COR-L47 (cell line): ENCODE measurements around the gene KDM4C.
A peak's percentile ranks its signal among the peaks of the same experiment; 100 is the strongest.
"Not testable (repeated sequence)": the region's sequence is repeated elsewhere in the genome, so short reads cannot be mapped to it uniquely, and the experiment has no call there.

ENCODE experiments used
- DNase-seq: peaks from one replicate; lab custom pipeline; 2025; lab: John Stamatoyannopoulos, UW

The KDM4C gene

DNA sequence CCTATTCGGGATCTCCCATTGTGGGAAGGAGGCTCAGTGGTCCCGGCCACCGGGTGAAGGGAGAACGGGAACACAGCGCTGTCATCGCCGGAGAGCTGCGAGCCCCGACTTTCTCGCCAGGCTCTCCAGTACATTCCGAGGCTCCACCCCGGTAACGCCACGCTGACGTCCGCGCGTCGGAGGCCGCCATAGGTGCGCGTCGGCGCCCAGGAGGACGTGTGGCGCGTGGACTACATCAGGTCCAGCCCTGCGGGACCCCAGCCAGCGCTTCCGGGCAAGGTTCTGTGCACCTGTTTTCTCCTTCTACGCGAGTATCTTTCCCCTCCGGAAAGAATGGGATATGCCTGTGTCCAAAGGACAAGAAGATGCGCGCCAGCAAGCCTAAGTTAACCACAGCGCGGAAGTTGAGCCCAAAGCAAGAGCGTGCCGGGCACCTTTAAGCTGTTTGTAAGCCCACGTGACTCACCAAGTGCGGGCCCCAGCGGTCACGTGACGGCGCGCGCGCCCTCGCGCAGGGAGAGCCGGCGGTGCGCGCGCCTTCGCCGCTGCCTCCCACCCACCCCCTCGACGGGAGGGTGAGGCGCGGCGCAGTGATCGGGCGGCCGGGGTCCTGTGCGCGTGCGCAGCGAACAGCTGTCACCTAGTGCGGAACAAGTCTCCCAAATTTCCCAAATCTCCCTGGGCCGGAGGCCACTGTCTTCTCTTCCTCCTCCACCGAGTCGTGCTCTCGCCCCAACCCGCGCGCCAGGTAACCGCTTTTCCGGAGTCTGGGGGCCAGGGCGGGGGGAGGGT lies at the start of gene KDM4C:
TSS of gene KDM4C (plus strand) at position 518 of the 792 bp plus-strand sequence. CDS start 35,016 bp downstream, outside the sequence.
- DNase-seq: peak; percentile 94

- DNase-seq: no peak
These were observed 49.0 kb upstream of the KDM4C start for GRCh38 chr9:6708732-6709131.

DNA sequence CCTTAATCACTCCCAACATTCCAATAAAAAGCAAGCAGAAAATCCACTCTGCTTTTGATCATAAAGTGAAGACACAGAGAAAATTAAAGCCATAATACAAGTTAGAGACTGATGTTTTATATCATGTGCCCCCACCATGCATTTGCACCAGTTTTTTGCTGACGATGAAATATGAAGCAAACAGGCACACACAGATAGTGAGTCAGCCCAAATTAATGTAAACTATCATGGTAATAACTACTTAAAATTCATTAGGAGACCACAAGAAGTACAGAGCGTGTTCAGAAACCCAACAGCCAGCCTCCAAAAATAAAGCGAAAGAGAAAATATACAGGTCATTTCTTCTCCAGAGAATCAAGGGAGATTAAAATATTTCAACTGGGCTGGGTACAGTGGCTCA lies 46.4 kb upstream of the KDM4C start:
- DNase-seq: no peak

GRCh38 chr9:6712041-6712440 lies 45.7 kb upstream of the KDM4C start:
- DNase-seq: no peak

GRCh38 chr9:6714176-6714575 lies 43.6 kb upstream of the KDM4C start:
- no peak for DNase-seq

DNA sequence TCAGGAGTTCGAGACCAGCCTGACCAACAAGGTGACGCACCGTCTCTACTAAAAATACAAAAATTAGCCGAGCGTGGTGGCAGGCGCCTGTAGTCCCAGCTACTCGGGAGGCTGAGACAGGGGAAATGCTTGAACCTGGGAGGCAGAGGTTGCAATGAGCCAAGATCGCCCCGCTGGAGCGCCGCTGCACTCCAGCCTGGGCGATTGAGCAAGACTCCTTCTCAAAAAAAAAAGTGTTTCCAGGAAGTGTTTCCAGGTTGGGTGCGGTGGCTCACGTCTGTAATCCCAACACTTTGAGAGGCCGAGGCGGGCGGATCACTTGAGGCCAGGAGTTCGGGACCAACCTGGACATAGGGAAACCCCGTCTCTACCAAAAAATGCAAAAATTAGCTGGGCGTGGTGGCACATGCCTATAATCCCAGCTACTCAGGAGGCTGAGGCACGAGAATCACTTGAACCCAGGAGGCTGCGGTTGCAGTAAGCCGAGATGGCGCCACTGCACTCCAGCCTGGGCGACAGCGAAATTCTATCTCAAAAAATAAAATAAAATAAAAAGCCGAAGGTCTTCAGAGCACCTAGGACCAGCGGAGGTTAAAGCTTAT lies 42.5 kb upstream of the KDM4C start:
- not testable (repeated sequence) for DNase-seq

- DNase-seq: peak; percentile 71
These were observed 41.8 kb upstream of the KDM4C start for GRCh38 chr9:6715755-6716643.

GRCh38 chr9:6716766-6717165 lies 41.0 kb upstream of the KDM4C start:
- DNase-seq: no peak

DNA sequence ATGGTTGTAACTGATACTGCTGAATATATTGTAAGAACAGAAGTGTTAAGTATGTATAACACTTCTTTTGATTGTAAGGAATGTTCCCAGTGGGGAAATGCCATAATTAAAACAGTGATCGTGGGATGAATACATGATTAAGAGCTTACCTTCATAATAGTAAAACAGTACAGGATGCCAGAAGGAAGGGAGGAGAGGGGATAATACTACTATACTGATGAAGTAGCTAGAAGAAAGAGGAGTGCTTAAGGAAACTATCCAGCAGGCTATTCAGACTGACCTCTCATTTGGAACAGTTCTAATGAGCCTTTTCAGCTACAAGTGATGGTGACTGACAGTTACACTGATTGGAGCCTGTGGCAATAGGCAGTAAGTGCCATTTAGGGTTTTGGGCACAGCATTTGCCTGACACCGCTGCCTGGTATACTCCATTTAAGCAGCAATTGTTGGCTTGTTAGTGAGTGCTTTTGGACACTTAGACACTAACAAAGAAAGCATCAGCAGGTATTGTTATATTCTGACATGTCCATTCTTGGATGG lies 33.8 kb upstream of the KDM4C start:
- DNase-seq: no peak

DNA sequence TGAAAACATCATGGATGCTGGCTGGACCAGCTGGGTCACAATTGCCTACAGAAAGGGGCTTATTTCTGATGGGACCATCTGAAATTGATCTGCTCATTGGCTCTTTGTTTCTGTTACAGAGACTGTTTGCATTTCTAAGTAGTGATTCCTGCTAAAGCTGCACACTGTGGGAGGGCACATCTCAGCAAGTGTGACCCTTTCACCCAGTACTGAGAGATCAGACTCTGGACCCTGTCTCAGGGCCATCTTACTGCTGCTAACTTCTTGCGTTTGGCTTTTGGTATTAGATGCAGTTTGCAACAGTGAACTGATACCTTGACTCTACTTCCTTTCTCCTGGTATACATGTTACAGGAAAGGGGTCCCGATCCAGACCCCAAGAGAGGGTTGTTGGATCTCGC lies 24.5 kb upstream of the KDM4C start:
- no peak for DNase-seq

- DNase-seq: no peak
These were observed 23.9 kb upstream of the KDM4C start for GRCh38 chr9:6733831-6734230.

DNA sequence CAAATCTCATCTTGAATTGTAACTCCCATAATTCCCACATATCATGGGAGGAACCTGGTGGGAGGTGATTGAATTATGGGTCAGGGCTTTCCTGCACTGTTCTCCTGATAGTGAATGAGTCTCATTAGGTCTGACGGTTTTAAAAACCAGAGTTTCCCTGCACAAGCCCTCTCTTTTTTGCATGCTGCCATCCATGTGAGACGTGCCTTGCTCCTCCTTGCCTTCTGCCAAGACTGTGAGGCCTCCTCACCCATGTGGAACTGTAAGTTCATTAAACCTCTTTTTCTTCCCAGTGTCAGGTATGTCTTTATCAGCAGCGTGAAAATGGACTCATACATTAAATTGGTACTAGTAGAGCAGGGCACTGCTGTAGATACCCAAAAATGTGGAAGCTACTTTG lies 22.4 kb upstream of the KDM4C start:
- no peak for DNase-seq

DNA sequence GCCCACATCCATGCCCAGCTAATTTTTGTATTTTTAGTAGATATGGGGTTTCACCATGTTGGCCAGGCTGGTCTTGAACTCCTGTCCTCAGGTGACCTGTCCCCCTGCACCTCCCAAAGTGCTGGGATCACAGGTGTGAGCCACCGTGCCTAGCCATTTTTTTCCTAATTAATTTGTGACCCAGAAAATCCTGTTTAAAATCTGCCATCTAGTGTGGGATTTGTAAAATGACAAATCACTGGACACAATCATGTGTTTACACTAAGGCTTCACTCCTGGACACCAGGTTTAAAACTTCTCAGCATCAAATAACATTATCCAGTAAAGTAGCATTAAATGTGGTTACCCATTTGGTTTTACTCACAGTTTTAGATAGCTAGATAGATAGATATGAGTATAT lies 18.6 kb upstream of the KDM4C start:
- DNase-seq: peak; percentile 9

- not testable (repeated sequence) for DNase-seq
These were observed 8.9 kb upstream of the KDM4C start for GRCh38 chr9:6748861-6749260.

DNA sequence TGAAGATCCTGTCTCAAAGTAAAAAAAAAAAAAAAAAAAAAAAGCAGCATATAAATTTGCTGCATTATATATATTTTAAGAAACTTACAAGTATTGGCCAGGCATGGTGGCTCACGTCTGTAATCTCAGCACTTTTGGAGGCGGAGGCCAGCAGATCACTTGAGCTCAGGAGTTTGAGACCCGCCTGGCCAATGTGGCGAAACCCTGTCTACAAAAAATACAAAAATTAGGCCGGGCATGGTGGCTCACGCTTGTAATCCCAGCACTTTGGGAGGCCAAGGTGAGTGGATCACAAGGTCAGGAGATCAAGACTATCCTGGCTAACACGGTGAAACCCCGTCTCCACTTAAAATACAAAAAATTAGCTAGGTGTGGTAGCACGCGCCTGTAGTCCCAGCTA lies 2.9 kb upstream of the KDM4C start:
- not testable (repeated sequence) for DNase-seq

GRCh38 chr9:6757132-6757455 lies 679 bp upstream of the KDM4C start:
- peak; percentile 46 for DNase-seq

GRCh38 chr9:6758248-6758497 lies 400 bp downstream of the KDM4C start:
- no peak for DNase-seq

GRCh38 chr9:6758498-6759184 lies 868 bp downstream of the KDM4C start:
- peak; percentile 19 for DNase-seq

DNA sequence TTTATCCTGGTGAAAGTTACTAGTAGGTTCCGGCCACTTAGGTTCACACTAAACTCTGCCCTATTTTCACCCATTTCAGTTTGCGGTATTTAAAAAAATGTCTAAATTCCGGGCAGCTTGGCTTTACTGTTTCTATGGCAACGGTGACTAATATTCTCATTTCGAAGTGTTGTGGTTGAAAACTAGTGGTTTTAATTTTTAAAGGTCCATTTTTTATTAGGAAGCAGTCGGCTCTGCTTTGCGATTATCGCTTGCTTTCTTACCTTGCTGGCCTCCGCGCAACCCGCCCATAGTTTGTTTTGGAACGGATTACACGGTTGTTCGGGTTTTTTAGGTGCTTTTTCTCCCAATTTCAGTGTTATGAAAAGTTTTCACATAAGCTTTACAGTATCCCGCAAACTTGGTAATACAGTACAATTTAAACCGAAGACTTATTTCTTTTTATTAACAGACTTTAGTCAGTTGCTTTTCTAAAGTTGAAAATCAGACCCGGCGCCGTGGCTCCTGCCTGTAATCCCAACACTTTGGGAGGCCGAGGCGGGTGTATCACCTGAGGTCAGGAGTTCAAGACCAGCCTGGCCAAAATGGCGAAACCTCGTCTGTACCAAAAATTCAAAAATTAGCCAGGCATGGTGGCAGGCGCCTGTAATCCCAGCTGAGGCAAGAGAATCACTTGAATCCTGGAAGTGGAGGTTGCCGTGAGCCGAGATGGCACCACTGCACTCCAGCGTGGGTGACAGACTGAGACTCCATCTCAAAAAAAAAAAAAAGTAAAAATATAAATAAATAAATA lies 1.6 kb downstream of the KDM4C start:
- DNase-seq: no peak

GRCh38 chr9:6761306-6761705 lies 3.5 kb downstream of the KDM4C start:
- DNase-seq: no peak

GRCh38 chr9:6763244-6763643 lies 5.5 kb downstream of the KDM4C start:
- DNase-seq: no peak
